ENCODE results near the gene COLEC11.
"Not testable (repeated sequence)": the region's sequence is repeated elsewhere in the genome, so short reads cannot be mapped to it uniquely, and the experiment has no call there.

COLEC11 gene

GRCh38 chr2:3606370-3607201 lies 11.7 kb downstream of the COLEC11 start:
- no peak for FAIRE-seq

GRCh38 chr2:3608373-3609278 lies 13.7 kb downstream of the COLEC11 start:
- no peak for FAIRE-seq

- not testable (repeated sequence) for FAIRE-seq
Measured at GRCh38 chr2:3609279-3609673, 14.4 kb downstream of the COLEC11 start.

- FAIRE-seq = no peak
Measured at GRCh38 chr2:3610415-3610814, 15.5 kb downstream of the COLEC11 start.

GRCh38 chr2:3610881-3611505 lies 16.1 kb downstream of the COLEC11 start:
- no peak for FAIRE-seq

GRCh38 chr2:3611589-3611988 lies 16.7 kb downstream of the COLEC11 start:
- FAIRE-seq = no peak

- FAIRE-seq = no peak
Measured at GRCh38 chr2:3612639-3613523, 18.0 kb downstream of the COLEC11 start.

- FAIRE-seq = no peak
Measured at GRCh38 chr2:3613524-3613905, 18.6 kb downstream of the COLEC11 start.

GRCh38 chr2:3614743-3615142 lies 19.8 kb downstream of the COLEC11 start:
- peak; percentile 63 for FAIRE-seq

- FAIRE-seq = not testable (repeated sequence)
Measured at GRCh38 chr2:3615541-3616200, 20.8 kb downstream of the COLEC11 start.

- FAIRE-seq = not testable (repeated sequence)
Measured at GRCh38 chr2:3616435-3617197, 21.7 kb downstream of the COLEC11 start.

- no peak for FAIRE-seq
Measured at GRCh38 chr2:3617198-3617890, 22.4 kb downstream of the COLEC11 start.

GRCh38 chr2:3618367-3618766 lies 23.5 kb downstream of the COLEC11 start:
- no peak for FAIRE-seq

- FAIRE-seq = no peak
Measured at GRCh38 chr2:3619033-3619432, 24.1 kb downstream of the COLEC11 start.

- FAIRE-seq = not testable (repeated sequence)
Measured at GRCh38 chr2:3619661-3620060, 24.7 kb downstream of the COLEC11 start.

- FAIRE-seq = no peak
Measured at GRCh38 chr2:3620834-3621233, 25.9 kb downstream of the COLEC11 start.

- FAIRE-seq = no peak
Measured at GRCh38 chr2:3622967-3623366, 28.1 kb downstream of the COLEC11 start.

- FAIRE-seq = no peak
Measured at GRCh38 chr2:3624059-3624794, 29.3 kb downstream of the COLEC11 start.

GRCh38 chr2:3625186-3625585 lies 30.3 kb downstream of the COLEC11 start:
- FAIRE-seq = no peak
